DMS153 treated with DMSO at 0.1 percent for 48 hours (cell line): ENCODE data around the gene RAB7B.

Experiments used
- DNase-seq: peaks from one replicate; lab custom pipeline; 2025; ENCODE audit not compliant: unreplicated experiment; lab: John Stamatoyannopoulos, UW

The RAB7B gene

GRCh38 chr1:205975387-205975998 lies 27.7 kb downstream of the RAB7B start:
- no peak for DNase-seq

GRCh38 chr1:205974712-205975111 lies 28.5 kb downstream of the RAB7B start:
- DNase-seq, result no peak

- DNase-seq, result no peak
Observed at GRCh38 chr1:205973377-205974232, 29.6 kb downstream of the RAB7B start.

GRCh38 chr1:205972491-205973168 lies 30.6 kb downstream of the RAB7B start:
- DNase-seq, result no peak

GRCh38 chr1:205972081-205972480 lies 31.1 kb downstream of the RAB7B start:
- no peak for DNase-seq

- no peak for DNase-seq
Observed at GRCh38 chr1:205971082-205971481, 32.1 kb downstream of the RAB7B start.

GRCh38 chr1:205970486-205970885 lies 32.7 kb downstream of the RAB7B start:
- no peak for DNase-seq

- no peak for DNase-seq
Observed at GRCh38 chr1:205969229-205969628, 34.0 kb downstream of the RAB7B start.

GRCh38 chr1:205967554-205968335 lies 35.5 kb downstream of the RAB7B start:
- peak; percentile 82 for DNase-seq

- DNase-seq, result peak; percentile 100
Observed at GRCh38 chr1:205965036-205965884, 37.9 kb downstream of the RAB7B start.

- DNase-seq, result no peak
Observed at GRCh38 chr1:205963352-205964155, 39.6 kb downstream of the RAB7B start.

GRCh38 chr1:205962821-205963221 lies 40.4 kb downstream of the RAB7B start:
- DNase-seq, result peak; percentile 49

- peak; percentile 83 for DNase-seq
Observed at GRCh38 chr1:205961991-205962820, 41.0 kb downstream of the RAB7B start.

- no peak for DNase-seq
Observed at GRCh38 chr1:205961405-205961804, 41.8 kb downstream of the RAB7B start.

- DNase-seq, result no peak
Observed at GRCh38 chr1:205959789-205960188, 43.4 kb downstream of the RAB7B start.

- no peak for DNase-seq
Observed at GRCh38 chr1:205955499-205955898, 47.7 kb downstream of the RAB7B start.

- no peak for DNase-seq
Observed at GRCh38 chr1:205954819-205955404, 48.3 kb downstream of the RAB7B start.

- no peak for DNase-seq
Observed at GRCh38 chr1:205951746-205952145, 51.4 kb downstream of the RAB7B start.
